Heart right ventricle (tissue), 16 donors: Measurements from ENCODE around the gene TRIM72. TPM values are rescaled to one million over a fixed set of nuclear protein-coding genes. Genes with fewer than 3 reads are reported as not detected.

ENCODE experiments used
- ATAC-seq, 8 donors: fragments of 200-7000 bp; cut with Tn5 transposase; one replicate each; pipeline ENCODE4 v1.9.1; 2020; ENCODE audit warnings: mild to moderate bottlenecking in 8 of 8, moderate library complexity in 8 of 8, moderate number of reproducible peaks in 1 of 8
- DNase-seq, 2 donors: peaks; one replicate each; pipeline ENCODE4 v3.0.0-alpha.2; 2020
- H3K27ac ChIP-seq, 10 donors: fragments of 200-600 bp; sonication (generic) in 2 of 10; one replicate each; pipeline versions ENCODE4 v1.5.0 to v1.8.0; 2020 to 2022; ENCODE audit warnings: mild to moderate bottlenecking in 3 of 10
- H3K27me3 ChIP-seq, 7 donors: fragments of 200-600 bp; one replicate each; pipeline ENCODE4 v1.8.0; 2021 to 2022; ENCODE audit warnings: mild to moderate bottlenecking in 2 of 7
- H3K36me3 ChIP-seq, 9 donors: fragments of 200-600 bp; sonication (generic) in 1 of 9; one replicate each; pipeline versions ENCODE4 v1.5.0 to v1.8.0; 2020 to 2022; ENCODE audit warnings: mild to moderate bottlenecking in 2 of 9
- H3K4me1 ChIP-seq, 9 donors: fragments of 200-600 bp; sonication (generic) in 1 of 9; one replicate each; pipeline versions ENCODE4 v1.5.0 to v1.8.0; 2020 to 2022; ENCODE audit warnings: mild to moderate bottlenecking in 4 of 9
- H3K4me3 ChIP-seq, 10 donors: fragments of 200-600 bp; sonication (generic) in 2 of 10; one replicate each; pipeline versions ENCODE4 v1.5.0 to v1.8.0; 2020 to 2022; ENCODE audit warnings: mild to moderate bottlenecking in 7 of 10, moderate library complexity in 2 of 10
- H3K9me3 ChIP-seq, 11 donors: fragments of 200-600 bp in 10 of 11; sonication (generic) in 2 of 11; one replicate each; pipeline versions ENCODE4 v1.5.0 to v1.8.0; 2013 to 2022; ENCODE audit warnings: mild to moderate bottlenecking in 2 of 11, control low read depth in 1 of 11, moderate library complexity in 1 of 11
- CTCF ChIP-seq, 9 donors: fragments of 200-600 bp; sonication (generic) in 2 of 9; IDR thresholded peaks; one replicate each; pipeline versions ENCODE4 v1.5.0 to v1.8.0; 2021 to 2022; ENCODE audit warnings: antibody characterized with exemption in 9 of 9, mild to moderate bottlenecking in 5 of 9, moderate library complexity in 1 of 9
- WGBS, 2 donors: extraction: QIAGEN DNeasy Blood & Tissue Kit; methylation state at CpG; one replicate each; pipeline ENCODE4 v1.1.7; 2013; ENCODE audit warnings: inconsistent platforms in 1 of 2; 5-methylcytosine and 5-hydroxymethylcytosine counted together
- intact Hi-C, 10 donors: fragments of 100-400 bp; cut with DNase I; formaldehyde crosslinking; loops; one replicate each; pipeline versions ENCODE4 v1.11.1 to v1.14.2; 2022
- polyA plus RNA-seq, 2 donors: library from polyadenylated mRNA; stranded (reverse); fragments of 200-250 nt; gene quantifications; one replicate each; pipeline ENCODE4 v1.2.3, GENCODE V29; 2013
- total RNA-seq, 10 donors: library from RNA; stranded (reverse); fragmentation: NEBNext Ultra II Directional in 3 of 10; extraction: Animal tissue kit (Norgen Biotek cat#: 25700) in 3 of 10; gene quantifications; one replicate each; pipeline versions ENCODE4 v1.2.1 to v1.2.4, GENCODE V29; 2021 to 2023
- donor health status: Arrhythmogenic right ventricular cardiomyopathy.
- donor health status: ischemic (EF 13 %, LVEDD 7.1; RV severe dilation, severe dysfunction).
- donor health status: healthy with polysubstance abuse.
- donor health status: DM: no; HTN: yes; CAD: no.
- donor health status: DM: no; HTN: no; CAD: no.
- donor health status: ischemic (EF 25% LVEDD 6.9; RV normal size, moderate dysfunction).
- donor health status: ischemic (EF 25% LVEDD 5.7; RV mildly dilated, moderate dysfunction).
- donor health status: healthy.
- donor health status: DM: yes; HTN: yes; CAD: no.
- donor health status: Ischemic cardiomyopathy.
- donor health status: ischemic (EF 35%, LVEDD 5.7; RV mildly dilated, moderate dysfunction).
- donor health status: nonischemic (EF 11% LVEDD 7.7; RV severe dilation, severe dysfunction).
- donor health status: DM: yes; HTN: yes; CAD: no.
- donor health status: PGD.
- donor health status: ischemic (EF 29% LVEDD 5.4; RV normal size, mild dysfunction).
- donor health status: nonischemic (EF 23%, LVEDD 6.1; RV moderate dilation, normal function).

Gene TRIM72
- total and polyA plus RNA-seq, 12 donors: 0.51 to 4.8 (median 1.1) TPM

DNA sequence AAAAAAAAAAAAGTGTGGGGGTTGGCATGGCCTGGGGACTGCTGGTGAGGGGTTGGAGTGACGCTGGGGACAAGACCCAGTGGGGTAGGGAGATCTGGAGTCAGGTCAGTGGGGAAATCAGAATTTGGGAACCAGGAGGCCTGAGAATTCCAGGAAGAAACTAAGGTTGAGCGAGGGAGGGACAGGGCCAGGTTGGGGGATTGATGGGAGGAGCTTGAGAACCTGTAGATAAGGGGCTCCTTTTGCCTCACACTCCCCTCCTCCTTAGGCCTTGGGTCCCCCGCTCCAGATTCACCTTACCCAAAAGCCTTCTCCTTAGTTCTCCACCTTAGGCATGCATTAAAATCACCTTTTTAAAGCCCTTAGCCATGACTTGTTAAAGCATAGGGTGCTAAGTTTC lies 11.3 kb downstream of the TRIM72 start:
- Histone ChIP-seq H3K36me3 (no peaks in the 10 kb centered on the region), H3K4me1 (peaks cover 0 to 17% (median 11%) of the 10 kb centered on the region in 9 donors), H3K9me3 (no peaks in the 10 kb centered on the region), H3K4me3 (no peak overlapping the region), H3K27me3 (peaks cover 0 to 9% (median 0%) of the 10 kb centered on the region in 7 donors), H3K27ac (no peak overlapping the region)
- TF ChIP-seq CTCF (IDR thresholded peaks at IDR 0.05): no peak
- ATAC-seq (no peak), DNase-seq (no peak)
- 91 to 97% methylated on average over 3 of the region's 3 CpGs for WGBS, 2 donors
- intact Hi-C loops: no loop called here

- Histone ChIP-seq H3K27me3 (peaks cover 0 to 4% (median 0%) of the 10 kb centered on the region in 7 donors), H3K27ac (no peak overlapping the region), H3K4me1 (peaks cover 0 to 17% (median 11%) of the 10 kb centered on the region in 9 donors), H3K36me3 (no peaks in the 10 kb centered on the region), H3K9me3 (no peaks in the 10 kb centered on the region), H3K4me3 (no peak overlapping the region)
- intact Hi-C loops: no loop called here
- DNase-seq: no peak
- no peak for ATAC-seq
- 99% methylated on average over 4 of the region's 4 CpGs for WGBS, 2 donors
- TF ChIP-seq CTCF (IDR thresholded peaks at IDR 0.05): no peak
These were observed 14.3 kb downstream of the TRIM72 start for GRCh38 chr16:31228206-31228605.

DNA sequence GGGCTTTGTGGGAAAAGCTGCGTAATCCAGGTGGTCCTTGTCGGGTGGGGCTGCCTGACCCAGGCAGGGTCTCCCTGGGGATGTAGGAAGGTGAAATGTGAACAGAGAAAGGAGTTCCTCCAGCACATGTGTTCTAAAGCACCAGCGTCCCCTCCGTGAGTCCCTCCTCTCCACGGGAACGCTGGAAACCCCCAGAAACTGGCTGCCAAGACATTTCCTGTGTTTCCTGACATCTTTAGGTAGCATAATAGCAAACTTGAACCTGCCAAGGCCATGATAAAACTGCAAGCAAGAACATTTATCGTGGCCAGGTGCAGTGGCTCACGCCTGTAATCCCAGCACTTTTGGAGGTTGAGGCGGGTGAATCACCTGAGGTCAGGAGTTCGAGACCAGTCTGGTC lies 15.6 kb downstream of the TRIM72 start:
- no peak overlapping the region for H3K4me3 ChIP-seq
- DNase-seq (no peak), ATAC-seq (no peak)
- TF ChIP-seq CTCF (IDR thresholded peaks at IDR 0.05): no peak
- no peaks in the 10 kb centered on the region for H3K27me3 ChIP-seq
- H3K36me3 ChIP-seq: no peaks in the 10 kb centered on the region
- intact Hi-C loops: no loop called here
- WGBS, 2 donors: 48 to 64% methylated on average over 10 of the region's 10 CpGs
- H3K27ac ChIP-seq: peak overlapping the region in 1 of 10 donors; percentile 9
- peaks cover 0 to 2% (median 0%) of the 10 kb centered on the region in 11 donors for H3K9me3 ChIP-seq
- H3K4me1 ChIP-seq: peaks cover 0 to 17% (median 11%) of the 10 kb centered on the region in 9 donors

- ATAC-seq: no peak
- intact Hi-C loops: no loop called here
- no peak for TF ChIP-seq CTCF (IDR thresholded peaks at IDR 0.05)
- H3K27me3 ChIP-seq: peaks cover 0 to 13% (median 0%) of the 10 kb centered on the region in 7 donors
- H3K9me3 ChIP-seq: peaks cover 0 to 15% (median 0%) of the 10 kb centered on the region in 11 donors
- H3K4me1 ChIP-seq: peaks cover 0 to 14% (median 0%) of the 10 kb centered on the region in 9 donors
- H3K27ac ChIP-seq: no peak overlapping the region
- H3K36me3 ChIP-seq: no peaks in the 10 kb centered on the region
- no peak for DNase-seq
- WGBS, 2 donors: 80 to 81% methylated on average over 4 of the region's 4 CpGs
- no peak overlapping the region for H3K4me3 ChIP-seq
These were observed 24.1 kb downstream of the TRIM72 start for GRCh38 chr16:31238041-31238440.
